Measurements from ENCODE around the gene CCDC174.

The CCDC174 gene

DNA sequence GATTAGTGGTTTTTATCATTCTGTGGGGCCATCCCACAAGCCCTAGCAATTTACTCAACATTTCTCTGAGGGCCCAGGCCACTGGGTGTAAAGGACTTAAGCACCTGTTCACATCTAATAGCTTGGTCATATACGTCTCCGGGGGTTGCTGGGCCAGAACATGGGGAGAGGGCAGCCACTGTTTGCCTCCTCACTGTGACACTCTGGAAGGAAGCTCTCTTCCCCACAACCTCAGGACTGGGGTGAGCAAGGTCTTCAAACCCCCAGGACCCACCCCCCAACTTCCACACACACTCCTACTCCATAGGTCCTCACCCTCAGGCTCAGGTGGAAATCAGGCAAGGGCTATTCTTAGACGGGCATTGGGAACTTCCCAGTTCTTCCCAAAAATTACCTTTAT lies 52.2 kb downstream of the CCDC174 start:
- Histone ChIP-seq H3K4me3 (ENCODE audit: low read length) (no peak overlapping the region), H3K9ac (ENCODE audit: low read length) (no peak overlapping the region), H3K9me3 (replicated peaks; ENCODE audit: insufficient read depth, low read length) (no peaks in the 10 kb centered on the region), H4K20me1 (ENCODE audit: insufficient read depth, low read length) (no peaks in the 10 kb centered on the region), H3K36me3 (replicated peaks; ENCODE audit: insufficient read depth, low read length) (no peaks in the 10 kb centered on the region), H3K27ac (ENCODE audit: low read length) (no peak overlapping the region), H3K79me2 (ENCODE audit: low read length) (no peaks in the 10 kb centered on the region), H3F3A (ENCODE audit: insufficient read depth, low read length) (no peaks in the 10 kb centered on the region), H3K4me1 (ENCODE audit: low read length) (peaks cover 12% of the 10 kb centered on the region), H3K4me2 (ENCODE audit: low read depth, low read length) (no peak overlapping the region), H3K27me3 (replicated peaks; ENCODE audit: insufficient read depth, low read length) (no peaks in the 10 kb centered on the region), H3K9me2 (replicated peaks; ENCODE audit: insufficient read depth, low read length) (no peaks in the 10 kb centered on the region), H2AFZ (ENCODE audit: low read length) (no peak overlapping the region)
- DNase-seq = no peak
- no peak for TF ChIP-seq EZH2 (optimal IDR thresholded peaks at IDR 0.05; ENCODE audit: low read depth, low read length)
- TF ChIP-seq, protein P1, sequence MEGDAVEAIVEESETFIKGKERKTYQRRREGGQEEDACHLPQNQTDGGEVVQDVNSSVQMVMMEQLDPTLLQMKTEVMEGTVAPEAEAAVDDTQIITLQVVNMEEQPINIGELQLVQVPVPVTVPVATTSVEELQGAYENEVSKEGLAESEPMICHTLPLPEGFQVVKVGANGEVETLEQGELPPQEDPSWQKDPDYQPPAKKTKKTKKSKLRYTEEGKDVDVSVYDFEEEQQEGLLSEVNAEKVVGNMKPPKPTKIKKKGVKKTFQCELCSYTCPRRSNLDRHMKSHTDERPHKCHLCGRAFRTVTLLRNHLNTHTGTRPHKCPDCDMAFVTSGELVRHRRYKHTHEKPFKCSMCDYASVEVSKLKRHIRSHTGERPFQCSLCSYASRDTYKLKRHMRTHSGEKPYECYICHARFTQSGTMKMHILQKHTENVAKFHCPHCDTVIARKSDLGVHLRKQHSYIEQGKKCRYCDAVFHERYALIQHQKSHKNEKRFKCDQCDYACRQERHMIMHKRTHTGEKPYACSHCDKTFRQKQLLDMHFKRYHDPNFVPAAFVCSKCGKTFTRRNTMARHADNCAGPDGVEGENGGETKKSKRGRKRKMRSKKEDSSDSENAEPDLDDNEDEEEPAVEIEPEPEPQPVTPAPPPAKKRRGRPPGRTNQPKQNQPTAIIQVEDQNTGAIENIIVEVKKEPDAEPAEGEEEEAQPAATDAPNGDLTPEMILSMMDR (IDR thresholded peaks at IDR 0.05; ENCODE audit: low read length) = no peak

DNA sequence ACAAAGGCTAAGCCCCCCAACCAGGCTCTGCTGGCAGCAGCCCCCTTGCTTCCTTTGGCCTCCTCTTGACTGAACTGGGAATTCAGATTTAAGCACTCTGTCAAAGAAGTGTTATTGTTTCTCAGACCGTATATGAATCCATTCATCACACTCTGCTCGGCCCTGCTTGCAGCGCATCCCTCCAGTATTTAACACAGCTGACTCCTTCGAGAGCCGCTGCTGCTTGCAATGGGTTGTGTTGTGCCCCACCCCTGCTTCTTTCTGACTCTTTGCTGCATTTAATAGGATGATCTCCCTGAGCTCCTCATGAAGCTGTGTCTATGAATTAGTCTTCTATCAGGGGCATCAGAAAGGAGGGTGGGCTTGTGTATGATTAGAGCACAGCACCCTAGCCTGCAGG lies 54.5 kb downstream of the CCDC174 start:
- Histone ChIP-seq H3K4me3 (ENCODE audit: low read length) (no peak overlapping the region), H3K4me2 (ENCODE audit: low read depth, low read length) (no peak overlapping the region), H3K36me3 (replicated peaks; ENCODE audit: insufficient read depth, low read length) (no peaks in the 10 kb centered on the region), H3F3A (ENCODE audit: insufficient read depth, low read length) (no peaks in the 10 kb centered on the region), H3K27me3 (replicated peaks; ENCODE audit: insufficient read depth, low read length) (no peaks in the 10 kb centered on the region), H3K9me3 (replicated peaks; ENCODE audit: insufficient read depth, low read length) (no peaks in the 10 kb centered on the region), H4K20me1 (ENCODE audit: insufficient read depth, low read length) (no peaks in the 10 kb centered on the region), H2AFZ (ENCODE audit: low read length) (no peak overlapping the region), H3K9me2 (replicated peaks; ENCODE audit: insufficient read depth, low read length) (no peaks in the 10 kb centered on the region), H3K27ac (ENCODE audit: low read length) (no peak overlapping the region), H3K4me1 (ENCODE audit: low read length) (no peaks in the 10 kb centered on the region), H3K9ac (ENCODE audit: low read length) (no peak overlapping the region), H3K79me2 (ENCODE audit: low read length) (no peaks in the 10 kb centered on the region)
- TF ChIP-seq EZH2phosphoT487 (IDR thresholded peaks at IDR 0.05; ENCODE audit: low read length) = no peak
- TF ChIP-seq, protein P1 (IDR thresholded peaks at IDR 0.05; ENCODE audit: low read length) = no peak
- no peak for TF ChIP-seq EZH2 (optimal IDR thresholded peaks at IDR 0.05; ENCODE audit: low read depth, low read length)
- DNase-seq = no peak

DNA sequence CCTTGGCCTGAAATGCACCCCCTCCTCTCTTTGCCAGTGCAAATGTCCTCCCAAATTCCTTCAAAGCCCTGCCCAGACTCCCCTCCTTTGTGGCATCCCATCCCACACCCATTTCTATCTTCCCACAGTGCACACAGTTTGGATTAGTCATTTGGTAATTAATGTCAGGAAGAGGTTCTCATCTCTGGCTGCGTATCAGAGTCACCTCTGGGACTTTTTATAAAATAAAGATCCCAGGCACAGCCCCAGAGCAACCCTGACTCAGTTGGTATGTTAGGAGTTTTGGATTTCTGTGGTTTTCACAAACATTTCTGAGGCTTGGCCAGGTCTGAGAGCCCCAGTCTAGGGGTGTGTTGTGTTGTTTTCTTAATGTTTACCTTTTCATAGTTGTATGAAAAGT lies 65.0 kb downstream of the CCDC174 start:
- H4K20me1 ChIP-seq (ENCODE audit: insufficient read depth, low read length) = no peaks in the 10 kb centered on the region
- H3K4me1 ChIP-seq (ENCODE audit: low read length) = peaks cover 20% of the 10 kb centered on the region
- no peak overlapping the region for H3K4me2 ChIP-seq (ENCODE audit: low read depth, low read length)
- H3K27me3 ChIP-seq (replicated peaks; ENCODE audit: insufficient read depth, low read length) = no peaks in the 10 kb centered on the region
- H3K79me2 ChIP-seq (ENCODE audit: low read length) = no peaks in the 10 kb centered on the region
- H3K27ac ChIP-seq (ENCODE audit: low read length) = no peak overlapping the region
- no peaks in the 10 kb centered on the region for H3K36me3 ChIP-seq (replicated peaks; ENCODE audit: insufficient read depth, low read length)
- no peaks in the 10 kb centered on the region for H3K9me3 ChIP-seq (replicated peaks; ENCODE audit: insufficient read depth, low read length)
- H2AFZ ChIP-seq (ENCODE audit: low read length) = no peak overlapping the region
- peaks cover 10% of the 10 kb centered on the region; the same call in 1 of the 2 replicates for H3F3A ChIP-seq (ENCODE audit: insufficient read depth, low read length)
- no peaks in the 10 kb centered on the region for H3K9me2 ChIP-seq (replicated peaks; ENCODE audit: insufficient read depth, low read length)
- DNase-seq = no peak
- no peak overlapping the region for H3K9ac ChIP-seq (ENCODE audit: low read length)
- no peak overlapping the region for H3K4me3 ChIP-seq (ENCODE audit: low read length)
- TF ChIP-seq EZH2phosphoT487 (IDR thresholded peaks at IDR 0.05; ENCODE audit: low read length) (no peak), EZH2 (optimal IDR thresholded peaks at IDR 0.05; ENCODE audit: low read depth, low read length) (no peak)
- TF ChIP-seq, protein P1 (IDR thresholded peaks at IDR 0.05; ENCODE audit: low read length) = no peak

Measured in MM.1S (cell line).